Fibroblast of peridontal ligament (primary cell): ENCODE data around the gene SLC30A5.
"Not testable (repeated sequence)": the region's sequence is repeated elsewhere in the genome, so short reads cannot be mapped to it uniquely, and the experiment has no call there.

Experiments used
- DNase-seq: peaks from one replicate; pipeline ENCODE4 v3.0.0-alpha.2; 2010; ENCODE audit errors: extremely low read depth

Gene SLC30A5

GRCh38 chr5:69093771-69094482 lies at the start of gene SLC30A5:
SLC30A5 (plus strand) TSS chr5:69094014; CDS start chr5:69094256, 242 bp downstream.
- peak; percentile 100 for DNase-seq

GRCh38 chr5:69045213-69045612 lies 48.6 kb upstream of the SLC30A5 start:
- DNase-seq = not testable (repeated sequence)

- DNase-seq = peak; percentile 29
Observed at GRCh38 chr5:69046375-69046957, 47.3 kb upstream of the SLC30A5 start.

- DNase-seq = no peak
Observed at GRCh38 chr5:69048230-69048629, 45.6 kb upstream of the SLC30A5 start.

GRCh38 chr5:69049151-69049550 lies 44.7 kb upstream of the SLC30A5 start:
- DNase-seq = no peak

- DNase-seq = no peak
Observed at GRCh38 chr5:69049796-69050195, 44.0 kb upstream of the SLC30A5 start.

- DNase-seq = no peak
Observed at GRCh38 chr5:69050214-69050613, 43.6 kb upstream of the SLC30A5 start.

- DNase-seq = no peak
Observed at GRCh38 chr5:69052181-69052580, 41.6 kb upstream of the SLC30A5 start.

- DNase-seq = no peak
Observed at GRCh38 chr5:69074664-69075521, 18.9 kb upstream of the SLC30A5 start.

GRCh38 chr5:69075522-69076179 lies 18.2 kb upstream of the SLC30A5 start:
- DNase-seq = no peak

GRCh38 chr5:69078921-69079540 lies 14.8 kb upstream of the SLC30A5 start:
- no peak for DNase-seq

- no peak for DNase-seq
Observed at GRCh38 chr5:69079556-69079955, 14.3 kb upstream of the SLC30A5 start.

GRCh38 chr5:69083412-69083811 lies 10.4 kb upstream of the SLC30A5 start:
- no peak for DNase-seq

- no peak for DNase-seq
Observed at GRCh38 chr5:69084195-69084594, 9.6 kb upstream of the SLC30A5 start.

- no peak for DNase-seq
Observed at GRCh38 chr5:69084903-69085302, 8.9 kb upstream of the SLC30A5 start.

- no peak for DNase-seq
Observed at GRCh38 chr5:69086206-69086605, 7.6 kb upstream of the SLC30A5 start.

- not testable (repeated sequence) for DNase-seq
Observed at GRCh38 chr5:69088006-69088405, 5.8 kb upstream of the SLC30A5 start.

- DNase-seq = no peak
Observed at GRCh38 chr5:69090158-69090557, 3.7 kb upstream of the SLC30A5 start.

GRCh38 chr5:69091771-69092170 lies 2.0 kb upstream of the SLC30A5 start:
- DNase-seq = no peak

- no peak for DNase-seq
Observed at GRCh38 chr5:69092969-69093368, 845 bp upstream of the SLC30A5 start.

- no peak for DNase-seq
Observed at GRCh38 chr5:69099302-69099701, 5.5 kb downstream of the SLC30A5 start.

GRCh38 chr5:69103521-69103920 lies 9.7 kb downstream of the SLC30A5 start:
- DNase-seq = no peak
